IPS-15b (cell line): ENCODE data around the gene ADAD2.

ENCODE experiments used
- H3K27me3 ChIP-seq: one replicate; pipeline ENCODE4 v1.6.1; 2013; ENCODE audit warnings: low read length; ENCODE audit not compliant: control insufficient read depth, insufficient read depth
- H3K36me3 ChIP-seq: one replicate; pipeline ENCODE4 v1.6.1; 2013; ENCODE audit warnings: low read length; ENCODE audit not compliant: control insufficient read depth, insufficient read depth
- H3K4me1 ChIP-seq: one replicate; pipeline ENCODE4 v1.6.1; 2013; ENCODE audit warnings: mild to moderate bottlenecking, low read length; ENCODE audit not compliant: control insufficient read depth, insufficient read depth
- H3K4me3 ChIP-seq: one replicate; pipeline ENCODE4 v1.5.1; 2013; ENCODE audit warnings: low read depth, low read length
- H3K9ac ChIP-seq: one replicate; pipeline ENCODE4 v1.6.1; 2013; ENCODE audit warnings: low read depth, mild to moderate bottlenecking, low read length
- H3K9me3 ChIP-seq: one replicate; pipeline ENCODE4 v1.6.1; 2013; ENCODE audit warnings: mild to moderate bottlenecking, low read length; ENCODE audit not compliant: control insufficient read depth, insufficient read depth

ADAD2 gene

GRCh38 chr16:84245956-84246678, 55.2 kb downstream of the ADAD2 start:
- H3K4me3 ChIP-seq, result no peak overlapping the region
- H3K36me3 ChIP-seq, result no peaks in the 10 kb centered on the region
- H3K4me1 ChIP-seq, result no peaks in the 10 kb centered on the region
- no peaks in the 10 kb centered on the region for H3K27me3 ChIP-seq
- H3K9me3 ChIP-seq, result no peaks in the 10 kb centered on the region
- H3K9ac ChIP-seq, result no peak overlapping the region

DNA sequence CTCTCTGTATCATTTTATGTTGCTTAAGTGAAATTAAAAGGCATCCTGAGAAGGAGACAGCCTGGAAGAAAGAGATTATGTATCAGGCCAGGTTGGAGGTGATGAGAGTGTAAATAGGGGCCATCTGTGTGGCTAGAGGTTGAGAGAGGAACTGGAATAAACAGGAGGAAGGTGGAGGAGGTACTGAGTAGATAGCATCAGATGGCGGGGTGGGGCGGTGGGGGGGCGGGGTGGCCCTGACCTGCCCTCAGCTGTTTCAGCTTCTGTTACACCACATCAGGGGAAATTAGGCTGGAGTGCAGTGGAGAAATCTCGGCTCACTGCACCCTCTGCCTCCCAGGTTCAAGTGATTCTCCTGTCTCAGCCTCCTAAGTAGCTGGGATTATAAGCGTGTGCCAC, 55.7 kb downstream of the ADAD2 start:
- H3K36me3 ChIP-seq, result no peaks in the 10 kb centered on the region
- no peak overlapping the region for H3K4me3 ChIP-seq
- H3K4me1 ChIP-seq, result no peaks in the 10 kb centered on the region
- H3K9ac ChIP-seq, result no peak overlapping the region
- H3K9me3 ChIP-seq, result no peaks in the 10 kb centered on the region
- no peaks in the 10 kb centered on the region for H3K27me3 ChIP-seq
